K562 (cell line): Measurements from ENCODE around the gene COX14. TPM values are rescaled to one million over a fixed set of nuclear protein-coding genes. Genes with fewer than 3 reads are reported as not detected.

Experiments
- ETV5 ChIP-seq: sonication (generic); formaldehyde crosslinking; IDR thresholded peaks from 2 replicates; pipeline ENCODE4 v1.4.0; 2020; ENCODE audit warnings: low read depth, mild to moderate bottlenecking, missing genetic modification reagents
- IFI16 ChIP-seq: fragments of 250-450 bp; sonication (Bioruptor Pico); IDR thresholded peaks from 2 replicates; pipeline ENCODE4 v2.1.2; 2022; ENCODE audit warnings: mild to moderate bottlenecking, inconsistent platforms
- KDM2B ChIP-seq: fragments of 250-450 bp; sonication (Bioruptor Pico); IDR thresholded peaks from 2 replicates; pipeline ENCODE4 v1.8.0; 2021; ENCODE audit warnings: mild to moderate bottlenecking, moderate library complexity
- NR2C2 ChIP-seq, 2 experiments: fragments of 200-800 bp in 1 of 2; sonication (Bioruptor generic) in 1 of 2; sonication (generic) in 1 of 2; formaldehyde crosslinking in 1 of 2; IDR thresholded peaks; 2 replicates each; pipeline versions ENCODE4 v1.6.1 to v1.8.0; 2016 to 2022; ENCODE audit warnings: mild to moderate bottlenecking in 1 of 2, missing compliant biosample characterization in 1 of 2, missing genetic modification characterization in 1 of 2, missing genetic modification reagents in 1 of 2
- ZBTB40 ChIP-seq, 2 experiments: fragments of 450-650 bp in 1 of 2; sonication (generic) in 1 of 2; formaldehyde crosslinking in 1 of 2; IDR thresholded peaks; 2 replicates each; pipeline versions ENCODE4 v1.7.1 to v1.9.0; 2016 to 2022; ENCODE audit warnings: inconsistent platforms in 1 of 2, mild to moderate bottlenecking in 1 of 2, missing genetic modification reagents in 1 of 2
- polyA plus RNA-seq, 8 experiments: library from polyadenylated mRNA; depleted of rRNA in 4 of 8; stranded (reverse) in 5 of 8; unstranded in 3 of 8; fragments of >200 nt; fragmentation: Nextera tagmentation in 2 of 8; fragmentation: Illumina TruSeq in 1 of 8; extraction: Ambion mirVana in 2 of 8; extraction: Trizol in 1 of 8; gene quantifications; 2 replicates each; pipeline versions ENCODE4 v1.2.1 to v1.2.3, GENCODE V29; 2011 to 2014; ENCODE audit warnings: inconsistent platforms in 1 of 8, missing spikeins in 1 of 8
- total RNA-seq, 7 experiments: library from RNA; depleted of rRNA in 6 of 7; stranded (reverse); fragments of >200 nt in 6 of 7; fragmentation: Illumina TruSeq in 2 of 7; extraction: Trizol in 2 of 7; gene quantifications; 2 replicates each; pipeline versions ENCODE4 v1.2.1 to v1.2.3, GENCODE V29; 2011 to 2021; ENCODE audit warnings: low replicate concordance in 1 of 7
- TF ChIP-seq, protein P1 (sequence below): IDR thresholded peaks from 3 replicates; pipeline ENCODE4 v1.6.1; 2011; ENCODE audit warnings: borderline replicate concordance, mild to moderate bottlenecking; ENCODE audit not compliant: insufficient read length, insufficient read depth

COX14 gene
- total and polyA plus RNA-seq, 9 of the 15 experiments (the other 6 are each of a cell fraction or from before 2014, with no cell fraction given): 44.4 to 269 (median 53.4) TPM

GRCh38 chr12:50166799-50167048 is 54.7 kb downstream of the COX14 start (continued):
- TF ChIP-seq ZBTB40 (IDR thresholded peaks at IDR 0.05) (0 out of 2 replicates have a peak, but pooled peaks have one; percentile 68), ZBTB40 (CRISPR knock-in tag; IDR thresholded peaks at IDR 0.05) (no peak), NR2C2 (CRISPR knock-in tag; IDR thresholded peaks at IDR 0.05) (0 out of 2 replicates have a peak, but pooled peaks have one; percentile 44), NR2C2 (tag; IDR thresholded peaks at IDR 0.05) (no peak), ETV5 (CRISPR knock-in tag) (0 out of 2 replicates have a peak, but pooled peaks have one; percentile 64), KDM2B (CRISPR knock-in tag) (no peak), IFI16 (CRISPR knock-in tag) (no peak)
- TF ChIP-seq, protein P1, sequence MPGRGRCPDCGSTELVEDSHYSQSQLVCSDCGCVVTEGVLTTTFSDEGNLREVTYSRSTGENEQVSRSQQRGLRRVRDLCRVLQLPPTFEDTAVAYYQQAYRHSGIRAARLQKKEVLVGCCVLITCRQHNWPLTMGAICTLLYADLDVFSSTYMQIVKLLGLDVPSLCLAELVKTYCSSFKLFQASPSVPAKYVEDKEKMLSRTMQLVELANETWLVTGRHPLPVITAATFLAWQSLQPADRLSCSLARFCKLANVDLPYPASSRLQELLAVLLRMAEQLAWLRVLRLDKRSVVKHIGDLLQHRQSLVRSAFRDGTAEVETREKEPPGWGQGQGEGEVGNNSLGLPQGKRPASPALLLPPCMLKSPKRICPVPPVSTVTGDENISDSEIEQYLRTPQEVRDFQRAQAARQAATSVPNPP: no peak
